Muscle layer of duodenum (tissue), 2 donors: ENCODE data around the gene EIF4G2.

Source experiments
- H3K27ac ChIP-seq: one replicate; pipeline ENCODE4 v1.7.0; 2013; ENCODE audit warnings: mild to moderate bottlenecking, low read length
- H3K27me3 ChIP-seq: one replicate; pipeline ENCODE4 v1.7.0; 2013; ENCODE audit warnings: low read depth, mild to moderate bottlenecking, control low read depth, low read length
- H3K36me3 ChIP-seq, 2 donors: one replicate each; pipeline ENCODE4 v1.7.0; 2013; ENCODE audit warnings: low read length in 2 of 2, control low read depth in 1 of 2, mild to moderate bottlenecking in 1 of 2; ENCODE audit not compliant: insufficient read depth in 2 of 2, control insufficient read depth in 1 of 2
- H3K4me1 ChIP-seq, 2 donors: one replicate each; pipeline ENCODE4 v1.7.0; 2013; ENCODE audit warnings: low read length in 2 of 2, mild to moderate bottlenecking in 2 of 2, control low read depth in 1 of 2, moderate library complexity in 1 of 2; ENCODE audit not compliant: insufficient read depth in 2 of 2, control insufficient read depth in 1 of 2
- H3K4me3 ChIP-seq, 2 donors: one replicate each; pipeline ENCODE4 v1.7.0; 2013; ENCODE audit warnings: low read length in 2 of 2, low read depth in 1 of 2, mild to moderate bottlenecking in 1 of 2
- H3K9me3 ChIP-seq, 2 donors: one replicate each; pipeline ENCODE4 v1.7.0; 2013; ENCODE audit warnings: low read length in 2 of 2, control low read depth in 1 of 2, mild to moderate bottlenecking in 1 of 2; ENCODE audit not compliant: control insufficient read depth in 1 of 2
- donor health status: healthy.

EIF4G2 gene

GRCh38 chr11:10807493-10808234 is 1.1 kb downstream of the EIF4G2 start:
- peaks cover 19 to 43% of the 10 kb centered on the region in 2 donors for H3K4me1 ChIP-seq
- H3K9me3 ChIP-seq: no peaks in the 10 kb centered on the region
- H3K27me3 ChIP-seq: no peaks in the 10 kb centered on the region
- H3K4me3 ChIP-seq: peak overlapping the region; percentile 99
- H3K36me3 ChIP-seq: peaks cover 41 to 49% of the 10 kb centered on the region in 2 donors
- H3K27ac ChIP-seq: peak overlapping the region; percentile 93

DNA sequence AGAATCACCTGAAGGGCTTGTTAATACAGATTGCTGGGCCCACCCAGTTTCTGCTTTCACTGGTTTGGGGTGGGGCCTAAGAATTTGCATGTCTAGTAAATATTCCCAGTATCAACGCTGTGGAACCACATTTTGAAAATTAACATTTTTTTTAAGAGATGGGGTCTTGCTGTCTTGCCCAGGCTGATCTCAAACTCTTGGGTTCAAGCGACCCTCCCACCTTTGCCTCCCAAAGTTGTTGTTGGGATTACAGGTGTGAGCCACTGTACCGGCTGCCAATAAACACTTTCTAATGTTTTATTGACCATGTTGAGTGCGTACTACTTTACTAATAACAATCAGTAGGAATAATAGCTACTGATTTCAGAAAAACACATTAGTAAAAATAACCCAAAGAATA is 2.5 kb downstream of the EIF4G2 start:
- Histone ChIP-seq H3K4me1 (peaks cover 19 to 43% of the 10 kb centered on the region in 2 donors), H3K4me3 (peak overlapping the region; percentile 99), H3K36me3 (peaks cover 55 to 64% of the 10 kb centered on the region in 2 donors), H3K9me3 (no peaks in the 10 kb centered on the region), H3K27me3 (no peaks in the 10 kb centered on the region), H3K27ac (peak overlapping the region; percentile 93)

DNA sequence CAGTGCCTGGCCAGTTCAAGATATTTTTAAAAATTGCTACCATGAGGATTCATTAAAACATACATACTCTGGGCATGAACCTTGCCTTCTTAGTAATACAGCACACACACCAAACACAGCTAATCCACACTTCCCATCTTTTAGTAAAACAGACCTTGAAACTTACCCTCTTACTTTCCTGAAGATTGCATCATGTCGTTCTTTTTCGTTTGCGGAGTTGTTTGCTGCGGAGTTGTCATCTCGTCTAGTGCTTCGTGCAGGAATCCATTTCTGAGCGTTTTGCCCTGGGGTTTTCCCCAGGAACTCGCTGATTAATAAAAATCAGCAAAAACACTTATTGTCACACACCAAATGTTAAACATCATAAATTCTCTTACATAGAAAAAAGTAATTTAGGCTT is 3.0 kb downstream of the EIF4G2 start:
- peaks cover 59 to 68% of the 10 kb centered on the region in 2 donors for H3K36me3 ChIP-seq
- peak overlapping the region; percentile 99 for H3K4me3 ChIP-seq
- no peaks in the 10 kb centered on the region for H3K27me3 ChIP-seq
- no peaks in the 10 kb centered on the region for H3K9me3 ChIP-seq
- H3K4me1 ChIP-seq: peaks cover 19 to 43% of the 10 kb centered on the region in 2 donors
- no peak overlapping the region for H3K27ac ChIP-seq

GRCh38 chr11:10803676-10804075 is 5.0 kb downstream of the EIF4G2 start:
- Histone ChIP-seq H3K4me1 (peaks cover 13 to 39% of the 10 kb centered on the region in 2 donors), H3K4me3 (no peak overlapping the region), H3K9me3 (no peaks in the 10 kb centered on the region), H3K27me3 (no peaks in the 10 kb centered on the region), H3K36me3 (peaks cover 80 to 89% of the 10 kb centered on the region in 2 donors), H3K27ac (no peak overlapping the region)

DNA sequence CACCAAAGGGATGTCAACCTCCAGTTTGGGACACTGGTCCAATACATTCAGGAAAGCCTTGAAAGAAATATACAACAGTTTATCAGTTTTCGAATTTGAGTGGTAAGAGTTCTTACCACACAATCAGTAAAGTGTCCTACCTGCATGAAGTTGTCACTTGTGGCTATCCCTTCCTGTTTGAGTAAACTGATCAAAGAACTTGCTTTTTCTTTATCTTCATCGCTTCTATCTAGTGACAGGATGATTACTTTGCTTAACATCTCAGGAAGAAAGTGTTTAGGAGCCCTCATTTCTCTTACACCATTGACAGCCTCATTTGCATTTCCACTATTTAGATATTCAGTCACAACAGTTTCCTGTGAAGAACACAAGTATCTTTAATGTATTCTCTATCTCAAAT is 8.4 kb downstream of the EIF4G2 start:
- Histone ChIP-seq H3K27me3 (no peaks in the 10 kb centered on the region), H3K36me3 (peaks cover 88 to 93% of the 10 kb centered on the region in 2 donors), H3K9me3 (no peaks in the 10 kb centered on the region), H3K4me3 (no peak overlapping the region), H3K4me1 (peaks cover 0 to 17% of the 10 kb centered on the region in 2 donors), H3K27ac (no peak overlapping the region)

- H3K27ac ChIP-seq: no peak overlapping the region
- no peaks in the 10 kb centered on the region for H3K9me3 ChIP-seq
- H3K36me3 ChIP-seq: peaks cover 70 to 74% of the 10 kb centered on the region in 2 donors
- no peaks in the 10 kb centered on the region for H3K27me3 ChIP-seq
- no peak overlapping the region for H3K4me3 ChIP-seq
- H3K4me1 ChIP-seq: peaks cover 0 to 3% of the 10 kb centered on the region in 2 donors
These were observed 10.3 kb downstream of the EIF4G2 start for GRCh38 chr11:10798330-10798928.

DNA sequence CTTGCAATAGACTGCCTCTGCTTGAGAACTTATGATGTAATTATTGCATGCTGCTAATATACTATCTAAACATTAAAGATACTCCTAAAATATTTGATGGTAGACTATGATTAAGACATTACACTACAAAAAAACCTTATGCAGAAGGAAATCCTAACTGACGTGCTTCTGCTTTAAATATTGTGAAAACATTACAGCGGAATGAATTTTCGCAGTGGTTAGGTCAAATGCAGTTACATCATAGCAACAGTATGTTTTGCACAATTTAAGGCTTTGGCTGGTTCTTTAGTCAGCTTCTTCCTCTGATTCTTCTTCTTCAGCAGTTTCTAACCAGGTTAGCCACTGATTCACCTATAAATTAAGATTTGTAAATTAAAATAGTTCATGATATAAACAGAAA is 11.2 kb downstream of the EIF4G2 start:
- Histone ChIP-seq H3K9me3 (no peaks in the 10 kb centered on the region), H3K4me1 (peaks cover 0 to 3% of the 10 kb centered on the region in 2 donors), H3K27me3 (no peaks in the 10 kb centered on the region), H3K27ac (no peak overlapping the region), H3K36me3 (peaks cover 65% of the 10 kb centered on the region in 2 donors), H3K4me3 (no peak overlapping the region)

DNA sequence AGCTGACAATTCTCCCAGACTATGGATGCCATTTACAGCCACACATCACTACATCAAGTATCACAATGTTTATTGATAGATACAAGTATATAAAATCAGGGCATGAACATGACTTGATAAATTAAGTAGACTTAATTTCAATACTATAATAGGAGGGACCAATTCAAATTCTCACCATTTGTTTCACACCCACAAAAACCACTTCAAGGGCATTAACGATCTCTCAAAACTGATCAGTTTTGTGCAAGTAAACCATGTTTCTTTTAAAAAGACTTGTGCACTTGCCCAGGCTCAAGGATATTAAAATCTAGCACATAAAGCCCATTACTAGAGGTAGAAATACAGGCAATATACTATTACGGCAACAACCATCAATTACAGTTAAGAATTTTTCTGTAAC is 11.7 kb downstream of the EIF4G2 start:
- H3K36me3 ChIP-seq: peaks cover 59 to 60% of the 10 kb centered on the region in 2 donors
- no peaks in the 10 kb centered on the region for H3K27me3 ChIP-seq
- peaks cover 0 to 3% of the 10 kb centered on the region in 2 donors for H3K4me1 ChIP-seq
- no peak overlapping the region for H3K27ac ChIP-seq
- no peaks in the 10 kb centered on the region for H3K9me3 ChIP-seq
- no peak overlapping the region for H3K4me3 ChIP-seq

- Histone ChIP-seq H3K27ac (no peak overlapping the region), H3K4me3 (no peak overlapping the region), H3K4me1 (peaks cover 0 to 3% of the 10 kb centered on the region in 2 donors), H3K36me3 (peaks cover 51 to 52% of the 10 kb centered on the region in 2 donors), H3K27me3 (no peaks in the 10 kb centered on the region), H3K9me3 (no peaks in the 10 kb centered on the region)
These were observed 12.5 kb downstream of the EIF4G2 start for GRCh38 chr11:10796191-10796590.

DNA sequence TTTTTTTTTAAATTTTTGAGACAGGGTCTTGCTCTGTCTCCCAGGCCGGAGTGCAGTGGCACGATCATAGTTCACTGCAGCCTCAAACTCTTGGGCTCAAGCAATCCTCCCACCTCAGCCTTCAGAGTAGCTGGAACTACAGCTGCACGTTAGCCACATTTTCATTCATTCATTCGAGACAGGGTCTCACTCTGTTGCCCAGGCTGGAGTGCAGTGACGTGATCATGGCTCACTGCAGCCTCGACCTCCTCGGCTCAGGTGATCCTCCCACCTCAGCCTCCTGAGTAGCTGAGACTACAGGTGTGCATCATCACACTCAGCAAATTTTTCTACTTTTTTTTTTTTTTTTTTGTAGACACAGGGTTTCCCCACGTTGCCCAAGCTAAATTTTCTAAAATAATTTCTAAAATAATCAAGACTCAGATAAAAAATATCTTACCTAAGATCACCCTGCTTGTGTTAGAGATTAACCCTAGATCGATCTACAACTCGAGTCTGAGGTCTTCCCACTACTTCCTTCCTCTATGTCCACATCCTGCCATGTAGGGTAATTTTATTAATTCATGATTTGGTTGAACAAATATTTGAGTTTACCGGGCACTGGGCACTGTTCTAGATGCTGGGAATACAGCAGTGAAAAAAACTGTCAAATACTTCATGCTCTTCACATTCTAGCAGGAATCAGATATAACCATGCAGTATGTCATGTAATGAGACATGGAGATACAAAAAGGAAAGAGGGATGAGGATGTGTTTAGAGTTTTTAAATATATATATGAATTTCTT is 15.1 kb downstream of the EIF4G2 start:
- H3K9me3 ChIP-seq: no peaks in the 10 kb centered on the region
- peaks cover 26 to 27% of the 10 kb centered on the region in 2 donors for H3K36me3 ChIP-seq
- H3K27me3 ChIP-seq: no peaks in the 10 kb centered on the region
- no peak overlapping the region for H3K27ac ChIP-seq
- no peak overlapping the region for H3K4me3 ChIP-seq
- H3K4me1 ChIP-seq: peaks cover 0 to 3% of the 10 kb centered on the region in 2 donors

- Histone ChIP-seq H3K4me3 (peak overlapping the region; percentile 23 to 27), H3K27ac (no peak overlapping the region), H3K9me3 (no peaks in the 10 kb centered on the region), H3K36me3 (peaks cover 16 to 18% of the 10 kb centered on the region in 2 donors), H3K4me1 (peaks cover 0 to 3% of the 10 kb centered on the region in 2 donors), H3K27me3 (no peaks in the 10 kb centered on the region)
These were observed 16.2 kb downstream of the EIF4G2 start for GRCh38 chr11:10792385-10793068.
